ENCODE data around the gene ST6GALNAC3. TPM values are rescaled to one million over a fixed set of nuclear protein-coding genes. Genes with fewer than 3 reads are reported as not detected.

Gene ST6GALNAC3
- total RNA-seq, 2 donors from 2014 or later, result 0.35 to 2.5 TPM

Other genes starting within 250 kb of the ST6GALNAC3 start
- not detected for gene ASB17, start 142.3 kb upstream of the ST6GALNAC3 start, total RNA-seq